Neural cell (in vitro differentiated cells): ENCODE data around the gene LONRF2. TPM values are rescaled to one million over a fixed set of nuclear protein-coding genes. Genes with fewer than 3 reads are reported as not detected.

Source experiments
- H2AFZ ChIP-seq: fragments of 200-600, 300-800 bp; sonication (generic), shearing (Covaris generic); 2 replicates; pipeline ENCODE4 v1.6.0; 2014; ENCODE audit warnings: low read depth, mild to moderate bottlenecking, antibody characterized with exemption, low read length, moderate library complexity
- H3F3A ChIP-seq: fragments of 200-600 bp; shearing (Covaris generic); 2 replicates; pipeline ENCODE4 v1.6.1; 2016; ENCODE audit warnings: mild to moderate bottlenecking, moderate library complexity, mixed read lengths, antibody characterized with exemption, low read length; ENCODE audit not compliant: insufficient read depth, poor library complexity, severe bottlenecking
- H3K27ac ChIP-seq: fragments of 200-600, 300-800 bp; sonication (generic), shearing (Covaris generic); 2 replicates; pipeline ENCODE4 v1.5.1; 2014; ENCODE audit warnings: mild to moderate bottlenecking, low read length, moderate library complexity
- H3K27me3 ChIP-seq: fragments of 300-800, 200-600 bp; sonication (generic), shearing (Covaris generic); 2 replicates; pipeline ENCODE4 v1.6.0; 2014; ENCODE audit warnings: mild to moderate bottlenecking, low read depth, low read length, moderate library complexity; ENCODE audit not compliant: insufficient read depth
- H3K36me3 ChIP-seq: fragments of 300-800, 200-600 bp; sonication (generic), shearing (Covaris generic); 2 replicates; pipeline ENCODE4 v1.5.1; 2014; ENCODE audit warnings: mild to moderate bottlenecking, antibody characterized with exemption, low read length, moderate library complexity; ENCODE audit not compliant: insufficient read depth
- H3K4me2 ChIP-seq: fragments of 300-800, 200-600 bp; sonication (generic), shearing (Covaris generic); 2 replicates; pipeline ENCODE4 v1.6.0; 2014; ENCODE audit warnings: mild to moderate bottlenecking, low read length
- H3K4me3 ChIP-seq: fragments of 300-800, 200-600 bp; sonication (generic), shearing (Covaris generic); 2 replicates; pipeline ENCODE4 v1.5.1; 2014; ENCODE audit warnings: mild to moderate bottlenecking, low read length, moderate library complexity
- H3K79me2 ChIP-seq: fragments of 200-600 bp; shearing (Covaris generic); replicated peaks from 2 replicates; pipeline ENCODE4 v1.6.0; 2014; ENCODE audit warnings: mild to moderate bottlenecking, low read length, moderate library complexity; ENCODE audit not compliant: insufficient read depth
- H3K9ac ChIP-seq: fragments of 300-800, 200-600 bp; sonication (generic), shearing (Covaris generic); 2 replicates; pipeline ENCODE4 v1.6.1; 2016; ENCODE audit warnings: mild to moderate bottlenecking, low read length, mixed read lengths
- H3K9me2 ChIP-seq: fragments of 200-600 bp; shearing (Covaris generic); 2 replicates; pipeline ENCODE4 v1.6.1; 2016; ENCODE audit warnings: mild to moderate bottlenecking, low read length, mixed read lengths; ENCODE audit not compliant: insufficient read depth
- H3K9me3 ChIP-seq: fragments of 200-600, 300-800 bp; sonication (generic), shearing (Covaris generic); 2 replicates; pipeline ENCODE4 v1.6.1; 2016; ENCODE audit warnings: mild to moderate bottlenecking, mixed run types, low read length, moderate library complexity, mixed read lengths
- H4K20me1 ChIP-seq: fragments of 200-600 bp; shearing (Covaris generic); 2 replicates; pipeline ENCODE4 v1.6.1; 2016; ENCODE audit warnings: mild to moderate bottlenecking, mixed run types; ENCODE audit not compliant: insufficient read depth
- CTCF ChIP-seq: fragments of 450-650 bp; IDR thresholded peaks from 2 replicates; pipeline ENCODE4 v1.5.1; 2014; ENCODE audit warnings: antibody characterized with exemption, mild to moderate bottlenecking, moderate library complexity; ENCODE audit not compliant: poor library complexity, severe bottlenecking
- EP300 ChIP-seq: fragments of 450-650 bp; conservative IDR thresholded peaks from 2 replicates; pipeline ENCODE4 v1.6.1; 2014; ENCODE audit warnings: antibody characterized with exemption, mild to moderate bottlenecking, moderate library complexity; ENCODE audit not compliant: poor library complexity, severe bottlenecking
- EZH2 ChIP-seq: fragments of 200-600, 300-800 bp; shearing (Covaris generic), sonication (generic); IDR thresholded peaks from 2 replicates; pipeline ENCODE4 v1.6.1; 2014; ENCODE audit warnings: antibody characterized with exemption, low read length, borderline replicate concordance, mild to moderate bottlenecking; ENCODE audit not compliant: insufficient read depth, poor library complexity, severe bottlenecking
- MXI1 ChIP-seq: fragments of 450-650 bp; conservative IDR thresholded peaks from 2 replicates; pipeline ENCODE4 v1.6.1; 2014; ENCODE audit warnings: antibody characterized with exemption, mild to moderate bottlenecking; ENCODE audit not compliant: poor library complexity, severe bottlenecking
- POLR2AphosphoS5 ChIP-seq: IDR thresholded peaks from 2 replicates; pipeline ENCODE4 v1.6.1; 2012
- RAD21 ChIP-seq: fragments of 450-650 bp; conservative IDR thresholded peaks from 2 replicates; pipeline ENCODE4 v1.6.1; 2014; ENCODE audit warnings: antibody characterized with exemption, mild to moderate bottlenecking, moderate library complexity
- REST ChIP-seq: IDR thresholded peaks from 2 replicates; pipeline ENCODE4 v1.6.1; 2012; ENCODE audit warnings: borderline replicate concordance
- SMC3 ChIP-seq: fragments of 450-650 bp; conservative IDR thresholded peaks from 2 replicates; pipeline ENCODE4 v1.6.1; 2014; ENCODE audit warnings: antibody characterized with exemption, mild to moderate bottlenecking, moderate library complexity; ENCODE audit not compliant: poor library complexity
- TAF1 ChIP-seq: IDR thresholded peaks from 2 replicates; pipeline ENCODE4 v1.6.1; 2012; ENCODE audit warnings: low read depth
- polyA plus RNA-seq: library from polyadenylated mRNA; depleted of rRNA; stranded (reverse); fragments of >200 nt; gene quantifications from 2 replicates; pipeline ENCODE4 v1.2.3, GENCODE V29; 2014

LONRF2 gene
- polyA plus RNA-seq, 1 donor from 2014 or later, result 20.7 TPM

GRCh38 chr2:100301881-100302584, 20.3 kb downstream of the LONRF2 start:
- Histone ChIP-seq H2AFZ (no peak overlapping the region), H3K27ac (no peak overlapping the region), H4K20me1 (no peaks in the 10 kb centered on the region), H3K79me2 (no peaks in the 10 kb centered on the region), H3K9me3 (no peaks in the 10 kb centered on the region), H3F3A (no peaks in the 10 kb centered on the region), H3K27me3 (no peaks in the 10 kb centered on the region), H3K9me2 (no peaks in the 10 kb centered on the region), H3K4me3 (no peak overlapping the region), H3K36me3 (peaks cover 18% of the 10 kb centered on the region), H3K4me2 (no peak overlapping the region), H3K9ac (no peak overlapping the region)
- no peak for TF ChIP-seq EZH2
- TF ChIP-seq REST, result no peak
- no peak for TF ChIP-seq EP300
- no peak for TF ChIP-seq MXI1
- no peak for TF ChIP-seq RAD21
- TF ChIP-seq POLR2AphosphoS5, result no peak
- TF ChIP-seq TAF1, result no peak
- TF ChIP-seq SMC3, result no peak
- no peak for TF ChIP-seq CTCF

GRCh38 chr2:100299548-100299947, 22.8 kb downstream of the LONRF2 start:
- Histone ChIP-seq H3K27ac (no peak overlapping the region), H3K9ac (no peak overlapping the region), H3K9me3 (no peaks in the 10 kb centered on the region), H3K79me2 (no peaks in the 10 kb centered on the region), H3K4me2 (no peak overlapping the region), H3F3A (no peaks in the 10 kb centered on the region), H3K36me3 (peaks cover 11% of the 10 kb centered on the region), H4K20me1 (no peaks in the 10 kb centered on the region), H3K27me3 (no peaks in the 10 kb centered on the region), H3K4me3 (no peak overlapping the region), H3K9me2 (no peaks in the 10 kb centered on the region), H2AFZ (no peak overlapping the region)
- no peak for TF ChIP-seq POLR2AphosphoS5
